HS-5 (cell line): ENCODE data around the gene PIP5K1B.

Source experiments
- DNase-seq: peaks from one replicate; pipeline ENCODE4 v3.0.0-alpha.2; 2012; ENCODE audit warnings: low read depth

PIP5K1B gene

DNA sequence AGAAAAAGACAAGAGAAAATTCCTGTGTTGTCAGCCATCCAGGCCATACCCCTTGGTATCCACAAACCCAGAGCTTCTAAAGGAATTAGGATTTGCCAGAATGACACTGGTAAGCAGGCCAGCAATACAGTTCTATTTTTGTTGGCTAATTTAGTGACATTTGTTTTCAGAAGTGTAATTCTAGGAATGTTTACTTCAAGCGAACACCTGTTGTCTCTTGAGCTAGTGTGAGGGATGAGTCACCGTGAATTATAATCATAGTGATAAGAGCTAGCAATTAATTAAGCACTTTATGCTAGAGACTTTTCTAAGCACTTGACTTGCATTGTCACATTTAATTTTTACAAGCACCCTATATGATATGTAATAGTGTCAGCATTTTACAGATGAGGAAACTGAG lies 209.7 kb downstream of the PIP5K1B start:
- DNase-seq: no peak

DNA sequence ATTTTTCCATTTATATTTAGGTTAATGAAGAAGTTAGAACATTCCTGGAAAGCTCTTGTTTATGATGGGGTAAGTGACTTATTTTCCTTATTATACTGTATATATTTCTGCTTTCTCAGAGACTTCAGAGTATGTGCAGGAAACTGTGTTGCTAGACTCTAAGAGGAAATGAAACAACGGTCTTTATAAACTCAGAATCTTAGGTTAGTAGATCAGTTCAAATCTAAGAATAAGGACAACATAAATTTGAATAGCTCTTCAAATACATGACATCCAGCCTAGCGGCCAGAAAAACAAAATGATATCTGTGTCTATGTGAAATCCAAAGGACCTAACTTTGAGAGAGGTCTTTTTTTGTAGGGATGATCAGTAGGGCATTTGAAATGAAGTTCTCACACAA lies 214.6 kb downstream of the PIP5K1B start:
- no peak for DNase-seq

DNA sequence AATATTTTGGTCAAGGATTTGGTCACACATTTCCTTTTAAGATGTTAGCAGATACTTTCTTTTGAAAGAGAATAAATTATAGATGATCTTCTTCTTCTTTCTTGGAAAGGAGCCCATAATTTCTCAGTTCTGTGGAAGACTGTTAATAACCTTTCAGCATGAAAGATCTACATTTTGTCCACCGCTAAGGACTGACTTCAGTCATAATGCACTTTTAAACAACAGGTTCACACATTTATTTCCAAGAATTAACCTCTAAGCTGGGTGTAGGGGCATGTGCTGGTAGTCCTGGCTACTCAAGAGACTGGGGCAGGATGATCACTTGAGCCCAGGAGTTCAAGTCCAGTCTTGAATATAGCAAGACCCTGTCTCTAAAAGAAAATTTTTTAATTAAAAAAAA lies 215.9 kb downstream of the PIP5K1B start:
- no peak for DNase-seq

DNA sequence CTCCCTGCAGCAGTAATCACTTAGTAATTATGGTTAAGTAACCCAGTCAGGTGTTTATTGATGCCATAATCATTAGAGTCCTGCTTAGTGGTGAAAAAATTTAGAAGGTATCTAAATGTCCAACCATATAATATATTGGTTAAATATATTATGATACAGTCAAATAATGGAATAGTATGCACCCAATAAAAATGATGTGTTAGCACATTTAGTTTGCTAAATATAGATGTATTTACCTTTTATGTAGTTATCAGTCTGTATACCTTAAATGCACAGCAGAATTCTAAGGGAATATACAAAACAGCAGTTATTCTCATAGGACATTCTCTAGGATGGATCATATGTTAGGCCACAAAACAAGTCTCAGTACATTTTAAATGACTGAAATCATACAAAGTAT lies 218.4 kb downstream of the PIP5K1B start:
- no peak for DNase-seq

DNA sequence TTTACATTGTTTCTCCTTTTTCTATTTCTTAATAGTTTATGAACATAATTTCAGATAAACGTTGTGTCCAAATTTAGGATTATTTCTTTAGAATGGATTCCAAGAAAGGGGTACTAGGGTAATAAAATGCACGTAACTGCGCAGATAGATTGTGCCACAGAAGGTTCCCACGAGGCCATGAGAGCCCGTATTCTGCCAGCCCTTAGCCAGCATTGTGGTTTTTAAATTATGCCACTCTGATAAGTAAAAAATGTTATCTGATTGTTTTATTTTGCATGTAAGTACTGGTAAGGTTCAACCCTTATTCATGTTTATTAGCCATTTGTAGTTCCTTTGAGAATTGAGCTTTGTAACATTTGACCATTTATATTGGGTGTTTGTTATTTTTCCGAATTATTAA lies 220.1 kb downstream of the PIP5K1B start:
- DNase-seq: no peak

DNA sequence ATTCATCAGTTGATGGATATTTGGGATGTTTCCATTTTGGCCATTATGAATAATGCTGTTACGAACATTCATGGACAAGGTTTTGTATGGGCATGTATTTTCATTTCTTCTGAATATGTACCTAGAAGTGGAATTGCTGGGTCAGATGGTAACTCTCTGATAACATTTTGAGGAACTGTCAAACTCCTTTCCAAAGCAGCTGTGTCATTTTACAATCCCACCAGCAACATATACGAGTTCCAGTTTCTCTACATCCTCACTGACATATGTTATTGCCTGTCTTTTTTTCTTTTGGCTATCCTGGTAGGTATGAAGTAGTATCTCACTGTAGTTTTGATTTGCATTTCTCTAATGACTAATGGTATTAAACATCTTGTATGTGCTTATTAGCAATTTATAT lies 222.1 kb downstream of the PIP5K1B start:
- no peak for DNase-seq

DNA sequence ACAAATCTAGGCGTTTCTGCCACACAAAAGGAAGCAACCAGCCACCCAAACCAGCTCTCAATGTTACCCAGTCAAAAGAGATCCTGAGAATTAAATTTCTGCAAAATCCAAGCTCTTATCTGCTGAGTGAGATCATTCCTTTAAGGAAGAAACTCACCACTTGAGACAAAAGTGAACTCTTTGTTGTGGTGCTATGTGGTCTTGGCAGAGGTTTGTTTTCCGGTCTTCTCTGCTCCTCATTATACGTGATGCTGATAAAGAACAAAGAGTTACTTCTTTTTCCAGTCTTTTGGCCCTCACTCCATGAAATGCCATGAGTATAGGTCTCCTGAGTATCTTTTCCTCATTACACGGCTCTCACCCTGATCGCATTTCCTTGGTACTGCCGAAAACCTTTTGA lies 226.8 kb downstream of the PIP5K1B start:
- DNase-seq: no peak

DNA sequence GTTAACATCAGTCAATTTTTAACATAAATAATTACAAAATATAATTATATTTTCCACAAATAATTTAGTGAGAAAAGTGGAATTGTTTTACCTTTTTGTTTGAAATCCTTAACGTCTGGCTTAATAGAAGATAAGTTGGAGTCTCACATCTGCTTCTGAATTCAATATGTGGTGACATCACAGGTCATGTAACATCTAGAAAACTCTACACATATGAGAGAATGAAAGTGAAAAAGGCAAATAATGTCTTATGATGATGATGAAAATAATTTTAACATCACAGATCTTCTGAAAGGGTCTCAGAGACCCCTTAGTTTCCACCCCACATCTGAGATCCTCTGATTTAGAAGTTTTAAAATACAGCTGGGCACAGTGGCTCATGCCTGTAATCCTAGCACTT lies 227.4 kb downstream of the PIP5K1B start:
- no peak for DNase-seq

DNA sequence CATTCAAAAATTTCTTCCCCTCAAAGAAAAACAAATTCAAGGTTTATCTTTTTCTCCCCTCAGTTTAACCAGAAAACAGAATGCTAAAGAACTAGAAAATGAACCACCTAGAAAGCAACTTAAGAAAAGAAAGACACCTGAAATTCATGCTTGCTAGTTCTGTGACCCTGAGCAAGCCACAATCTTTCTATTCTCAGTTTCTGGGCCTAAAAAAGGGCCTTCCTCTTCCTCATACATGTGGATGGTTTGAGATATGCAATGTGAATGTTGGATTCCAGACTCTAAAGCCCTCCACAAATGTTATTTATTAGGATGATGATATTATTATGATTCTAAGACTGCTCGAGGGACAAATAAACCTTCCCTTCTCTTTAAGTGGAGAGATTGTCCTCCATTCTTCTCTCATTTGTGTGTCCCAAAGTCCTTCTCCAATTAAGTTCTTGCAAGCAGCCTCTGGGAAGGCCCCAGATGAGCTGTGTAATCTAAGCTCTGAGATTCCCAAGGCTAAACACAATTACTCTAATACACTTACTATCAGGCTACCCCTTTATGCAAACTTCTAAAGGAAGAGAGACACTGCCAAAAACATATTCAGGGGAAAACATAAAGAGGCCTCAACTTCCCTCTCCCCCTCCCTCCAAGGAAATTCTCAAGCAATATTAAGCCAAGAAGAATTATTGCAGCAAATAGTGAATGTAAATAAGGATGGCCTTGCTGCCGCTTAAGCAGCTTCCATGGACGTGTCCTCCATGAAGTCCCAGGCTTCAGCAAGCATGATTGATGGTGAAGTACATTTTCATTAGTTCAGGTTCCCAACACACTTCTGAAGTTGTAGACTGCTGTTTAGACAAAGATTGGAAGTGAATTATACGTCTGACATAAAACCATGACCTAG lies 228.6 kb downstream of the PIP5K1B start:
- no peak for DNase-seq

DNA sequence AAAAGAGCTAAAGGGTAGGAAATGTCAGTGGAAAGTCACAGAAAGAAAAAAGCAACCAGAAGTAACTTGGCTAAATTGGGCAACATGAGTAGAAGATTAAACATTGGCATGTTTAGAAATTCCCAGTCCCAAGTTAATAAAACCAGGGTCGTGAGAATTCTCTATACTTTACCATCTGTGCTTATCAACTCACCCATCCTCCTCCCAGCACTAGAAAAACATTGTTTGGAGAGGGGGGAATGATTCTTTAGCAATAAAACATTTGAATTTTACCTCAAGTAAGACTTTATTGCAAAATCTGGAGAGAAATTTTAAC lies 229.2 kb downstream of the PIP5K1B start:
- DNase-seq: no peak

DNA sequence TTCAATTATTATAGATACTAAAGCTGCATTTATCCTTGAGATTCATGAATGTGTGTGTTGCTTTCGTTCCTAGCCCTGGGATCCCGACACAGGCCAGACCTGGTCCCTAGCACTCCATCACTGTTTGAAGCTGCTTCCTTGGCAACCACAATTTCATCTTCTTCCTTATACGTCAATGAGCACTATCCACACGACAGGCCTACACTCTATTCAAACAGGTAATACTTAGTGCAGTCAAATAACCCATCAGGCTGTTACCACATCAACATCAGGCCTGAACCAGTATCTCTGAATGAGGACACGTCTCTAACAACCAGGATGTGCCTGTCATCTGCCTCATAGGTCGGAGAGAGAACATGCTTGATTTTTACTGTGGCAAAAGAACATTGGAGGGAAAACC lies 235.5 kb downstream of the PIP5K1B start:
- no peak for DNase-seq

DNA sequence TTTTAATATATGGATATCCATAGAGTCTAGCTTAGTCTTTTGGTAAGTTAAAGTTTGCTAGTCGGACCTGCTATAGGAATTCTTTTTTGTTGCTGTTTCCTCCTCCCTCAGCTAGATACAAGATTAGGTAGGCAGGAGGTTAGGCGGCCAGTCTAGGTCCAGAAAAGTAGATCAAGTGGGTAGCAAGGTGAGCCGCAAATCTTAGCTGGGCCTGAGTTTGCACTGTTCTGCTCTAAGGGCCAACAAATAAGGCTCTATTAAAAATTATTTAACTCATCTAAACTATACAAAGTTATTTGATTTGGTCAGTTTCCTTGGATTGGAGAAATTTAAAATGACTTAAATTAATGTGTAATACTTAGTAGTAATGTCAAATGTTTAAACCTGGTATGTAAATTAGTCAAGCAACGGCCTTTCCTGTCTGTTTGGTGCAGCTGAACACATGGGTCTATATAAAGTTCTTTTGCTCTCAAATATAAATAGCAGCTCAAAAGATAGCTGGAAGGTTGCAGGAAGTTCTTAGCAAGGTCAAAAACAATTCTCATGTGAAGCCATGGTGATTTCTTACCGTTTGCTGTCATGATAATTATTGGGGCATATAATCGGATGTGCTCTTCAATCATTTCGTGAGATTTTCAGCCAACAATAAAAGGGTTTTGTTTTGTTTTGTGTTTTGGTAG lies 236.9 kb downstream of the PIP5K1B start:
- DNase-seq: no peak

DNA sequence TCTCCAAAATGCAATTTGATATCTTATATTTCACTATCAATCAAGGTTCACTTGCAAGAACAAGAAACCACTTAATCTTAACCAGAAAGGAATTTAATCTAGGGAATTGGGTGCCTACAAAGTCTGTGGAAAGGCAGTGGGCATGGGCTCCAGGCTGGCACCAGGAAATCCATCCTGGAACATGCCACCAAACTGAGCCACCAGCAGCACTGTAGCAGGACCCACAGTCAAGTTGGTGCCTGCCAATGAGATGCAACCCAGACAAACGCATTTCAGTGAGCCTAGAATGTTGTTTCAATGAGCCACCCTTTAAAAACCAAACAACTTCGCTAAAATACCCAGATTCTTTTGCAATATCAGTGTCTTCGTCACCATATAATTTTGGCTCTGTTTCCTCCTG lies 237.8 kb downstream of the PIP5K1B start:
- DNase-seq: no peak

DNA sequence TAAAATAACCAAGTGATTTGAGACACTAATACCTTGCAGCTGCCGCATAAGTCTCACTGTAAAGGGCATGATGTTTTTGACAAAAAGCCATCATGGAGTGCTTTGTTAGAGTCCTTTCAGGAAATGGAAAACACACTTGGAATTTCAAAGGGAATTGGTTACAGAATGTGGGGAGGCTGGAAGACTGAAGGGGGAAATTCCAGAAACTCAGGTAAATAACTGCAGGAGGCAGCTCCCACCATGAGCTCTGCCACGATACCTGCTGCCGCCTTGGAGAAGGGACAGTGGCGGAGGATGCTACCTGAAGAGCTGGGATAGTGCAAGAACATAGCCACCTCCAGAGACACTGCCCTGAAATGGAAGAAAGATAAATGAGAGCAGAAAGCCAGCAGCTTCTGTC lies 242.0 kb downstream of the PIP5K1B start:
- no peak for DNase-seq

DNA sequence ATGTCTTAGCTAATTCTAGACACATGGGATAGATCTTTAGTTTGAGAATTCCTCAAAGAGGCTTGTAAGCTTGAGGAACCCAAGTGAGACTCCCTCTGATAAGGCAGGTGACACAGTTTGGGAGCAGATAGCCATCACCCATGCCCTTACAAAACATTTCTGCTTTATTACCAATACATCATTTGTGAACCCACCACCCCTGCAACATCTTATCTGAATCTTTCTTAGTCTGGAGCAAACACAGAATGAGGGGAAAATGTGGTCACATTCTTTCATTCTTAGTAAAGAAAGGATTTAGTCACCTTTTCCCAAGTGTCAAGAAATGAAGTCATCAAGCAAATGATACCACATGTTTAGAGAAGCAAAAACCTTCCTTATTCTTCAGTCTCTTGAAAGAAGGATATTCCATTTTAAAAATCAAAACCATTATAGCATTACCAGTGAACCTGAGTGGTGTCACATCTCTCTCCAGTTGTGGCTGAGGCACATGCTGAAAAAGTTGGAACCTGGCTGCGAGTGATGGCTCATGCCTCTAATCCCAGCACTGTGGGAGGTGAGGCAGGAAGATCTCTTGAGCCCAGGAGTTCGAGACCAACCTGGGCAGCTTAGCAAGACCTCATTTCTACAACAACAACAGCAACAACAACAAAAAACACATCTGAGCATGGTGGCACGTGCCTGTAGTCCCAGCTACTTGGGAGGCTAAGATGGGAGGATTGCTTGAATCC lies 243.0 kb downstream of the PIP5K1B start:
- no peak for DNase-seq

DNA sequence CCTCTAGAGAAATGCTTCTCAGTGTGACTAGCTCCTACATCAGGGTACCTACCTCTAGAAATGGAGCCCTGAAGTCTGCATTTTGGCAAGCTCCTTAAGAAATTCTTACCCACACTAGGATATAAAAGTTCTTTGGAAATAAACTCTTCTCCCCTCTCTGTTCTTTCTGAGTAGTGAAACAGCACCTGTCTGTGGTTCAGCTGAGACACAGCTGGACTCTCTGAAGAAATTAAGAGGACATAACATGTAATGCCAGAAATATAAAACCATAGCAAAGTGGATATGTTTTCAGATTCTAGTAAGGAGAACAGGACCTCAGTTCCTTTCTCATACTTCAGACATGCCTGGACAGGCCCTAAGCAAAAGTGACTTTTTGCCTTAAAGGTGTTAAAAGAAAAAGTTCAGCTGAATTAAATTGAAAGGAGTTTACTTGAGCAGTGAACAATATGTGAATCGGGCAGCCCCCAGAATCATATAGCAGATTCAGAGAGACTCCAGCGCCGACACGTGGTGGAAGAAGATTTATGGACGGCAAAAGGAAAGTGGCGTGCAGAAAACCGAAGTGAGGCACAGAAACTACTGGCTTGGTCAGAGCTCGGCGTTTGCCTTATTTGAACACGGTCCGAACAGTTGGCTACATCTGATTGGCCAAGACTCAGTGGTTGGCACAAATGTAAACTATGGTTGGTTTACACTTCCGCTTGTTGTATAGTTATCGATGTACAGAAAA lies 244.4 kb downstream of the PIP5K1B start:
- DNase-seq: no peak

DNA sequence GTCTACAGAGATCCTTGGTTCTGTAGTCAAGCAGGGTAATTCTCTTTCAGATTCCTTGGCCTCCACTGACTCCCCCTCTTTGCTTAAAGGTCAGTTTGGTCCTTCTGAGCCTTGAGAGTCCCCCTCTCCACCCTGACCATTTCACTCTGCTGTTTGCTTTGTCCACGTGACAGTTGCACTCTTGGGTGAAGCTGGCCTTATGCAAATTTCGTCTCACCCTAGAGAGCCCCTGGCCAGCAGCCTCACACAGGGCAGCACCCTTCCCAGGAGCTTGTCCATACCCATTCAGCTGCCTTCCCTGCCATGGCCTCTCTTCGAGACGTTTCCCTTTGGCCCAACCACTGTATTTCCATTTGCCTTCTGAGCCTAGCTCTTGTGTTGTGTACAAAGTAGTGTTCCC lies 245.1 kb downstream of the PIP5K1B start:
- no peak for DNase-seq

DNA sequence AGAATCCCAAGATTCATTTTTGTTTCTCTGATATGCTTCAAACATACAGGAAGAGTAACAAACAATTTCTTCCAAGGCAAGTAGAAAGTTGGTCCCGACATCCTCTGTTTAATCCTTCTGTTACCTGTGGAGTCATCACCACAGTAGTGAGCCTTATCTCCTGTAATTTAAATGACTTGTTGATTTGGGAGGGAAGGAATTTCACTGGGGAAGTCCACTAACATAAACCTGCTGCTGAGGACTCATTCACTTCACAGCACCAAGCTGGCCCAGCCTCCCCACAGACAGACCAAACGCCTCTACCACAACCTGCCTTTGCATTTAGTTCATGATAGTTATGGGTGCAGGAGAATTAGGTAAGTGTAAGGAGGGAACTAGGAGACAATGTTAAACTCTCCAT lies 245.6 kb downstream of the PIP5K1B start:
- DNase-seq: no peak

DNA sequence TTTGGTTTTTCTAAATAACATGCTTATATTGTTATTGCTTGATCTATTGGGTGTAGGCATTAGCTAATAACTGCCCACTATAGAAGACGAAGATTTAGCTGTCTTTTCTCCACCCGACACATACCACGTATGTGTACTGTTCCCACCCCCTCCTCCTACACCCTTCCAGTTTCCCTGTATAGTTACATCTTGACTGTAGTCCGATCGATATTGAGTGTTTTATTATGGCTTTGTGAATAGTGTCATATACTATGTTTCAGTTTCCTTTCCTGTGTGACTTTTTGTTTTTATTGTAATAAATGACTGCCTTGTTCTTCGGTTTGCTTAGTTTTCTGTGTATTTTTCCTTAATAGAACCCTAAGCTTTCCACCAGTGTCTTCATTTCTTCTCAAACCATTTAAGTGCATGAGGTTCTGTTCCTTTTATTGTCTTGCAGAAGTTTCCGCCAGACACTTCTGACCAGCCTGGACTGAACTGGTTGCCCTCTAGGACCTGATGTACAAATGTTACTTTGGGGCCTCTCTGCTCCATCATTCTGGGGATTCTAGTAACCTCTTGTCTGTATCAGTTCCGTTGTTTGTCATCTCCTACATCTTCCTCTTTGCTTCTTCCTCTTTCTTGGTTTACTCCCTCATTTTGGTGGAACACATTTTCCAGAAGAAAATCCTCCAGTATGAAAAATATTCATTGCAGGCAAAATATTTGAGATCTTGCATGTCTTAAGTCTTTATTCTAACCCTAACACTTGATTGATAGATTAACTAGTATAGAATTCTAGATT lies 247.0 kb downstream of the PIP5K1B start:
- no peak for DNase-seq

DNA sequence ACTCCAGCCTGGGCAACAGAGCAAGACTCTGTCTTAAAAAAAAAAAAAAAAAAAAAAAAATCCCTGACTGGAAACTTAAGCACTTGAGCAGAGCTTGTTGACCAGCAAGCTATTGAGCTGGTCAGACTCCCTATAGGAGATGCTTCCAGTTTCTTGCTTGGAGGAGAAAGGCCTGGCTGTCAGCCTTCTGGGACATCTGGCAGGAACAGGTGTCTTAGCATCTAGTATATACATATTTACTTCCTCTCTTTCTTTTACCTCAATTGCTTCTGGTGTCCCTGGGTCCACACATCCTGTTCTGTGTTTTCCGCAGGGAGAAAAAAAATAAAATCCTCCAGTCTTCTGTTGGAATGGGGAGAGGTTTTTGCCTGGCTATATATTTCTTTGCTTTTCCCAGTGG lies 248.7 kb downstream of the PIP5K1B start:
- DNase-seq: no peak

DNA sequence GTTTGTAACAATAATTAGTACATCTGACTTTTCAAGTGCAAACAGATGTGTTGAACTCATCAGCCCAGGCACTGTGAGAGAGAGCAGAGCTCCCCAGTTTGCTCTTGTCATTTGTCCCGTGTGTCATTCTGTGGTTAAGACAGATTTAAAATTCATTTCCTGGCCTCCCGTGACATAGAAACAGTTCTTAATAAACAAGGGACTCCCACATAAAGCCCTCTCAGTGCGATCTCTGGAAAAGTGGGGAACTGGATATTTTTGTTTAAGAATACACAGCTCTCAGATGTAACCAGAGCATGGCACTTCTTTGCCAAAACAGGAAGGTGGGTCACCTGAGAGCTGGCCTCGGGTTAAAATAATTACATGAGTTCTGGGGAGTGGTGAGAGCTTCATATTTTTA lies 250.3 kb downstream of the PIP5K1B start:
- DNase-seq: no peak

DNA sequence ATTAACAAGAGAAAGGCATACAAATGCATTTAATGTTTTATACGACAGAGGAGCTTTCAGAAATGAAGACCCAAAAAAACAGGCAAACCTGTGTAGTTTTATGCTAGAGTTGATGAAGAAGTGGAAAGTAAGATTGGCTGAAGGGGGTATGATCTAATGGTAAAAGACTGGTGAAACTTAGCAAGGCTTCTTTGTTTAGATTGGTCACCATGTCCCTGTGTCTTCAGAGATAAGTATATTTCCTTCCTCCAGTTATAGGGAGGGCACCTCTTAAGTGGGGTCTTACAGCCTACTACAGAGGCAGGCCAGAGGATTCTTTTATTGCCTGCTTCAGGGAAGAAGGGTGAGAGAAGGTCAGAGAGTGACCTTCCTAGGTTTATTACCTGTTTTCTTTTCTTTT lies 252.4 kb downstream of the PIP5K1B start:
- DNase-seq: no peak
